Neural progenitor cell (in vitro differentiated cells): ENCODE data around the gene SUMO1. TPM values are rescaled to one million over a fixed set of nuclear protein-coding genes. Genes with fewer than 3 reads are reported as not detected.

Experiments used
- DNase-seq: peaks from one replicate; pipeline ENCODE4 v3.0.0-alpha.2; 2016; ENCODE audit warnings: low spot score
- H2AFZ ChIP-seq: fragments of 200-600 bp; sonication (generic); replicated peaks from 2 replicates; pipeline ENCODE4 v1.6.1; 2016; ENCODE audit warnings: antibody characterized with exemption
- H3F3A ChIP-seq: fragments of 200-600 bp; sonication (generic); 2 replicates; pipeline ENCODE4 v1.6.1; 2016; ENCODE audit warnings: antibody characterized with exemption, low read depth
- H3K27ac ChIP-seq: fragments of 200-600 bp; sonication (generic); 2 replicates; pipeline ENCODE4 v1.5.1; 2016; ENCODE audit warnings: mild to moderate bottlenecking
- H3K27me3 ChIP-seq: fragments of 200-600 bp; sonication (generic); 2 replicates; pipeline ENCODE4 v1.6.1; 2016; ENCODE audit warnings: mild to moderate bottlenecking, moderate library complexity
- H3K36me3 ChIP-seq: fragments of 200-600 bp; sonication (generic); 2 replicates; pipeline ENCODE4 v1.5.1; 2016
- H3K4me1 ChIP-seq: fragments of 200-600 bp; sonication (generic); 2 replicates; pipeline ENCODE4 v1.6.1; 2016; ENCODE audit warnings: mixed run types
- H3K4me2 ChIP-seq: fragments of 200-600 bp; sonication (generic); 2 replicates; pipeline ENCODE4 v1.6.1; 2016
- H3K4me3 ChIP-seq: fragments of 200-600 bp; sonication (generic); 2 replicates; pipeline ENCODE4 v1.5.1; 2016
- H3K79me2 ChIP-seq: fragments of 200-600 bp; sonication (generic); 2 replicates; pipeline ENCODE4 v1.6.1; 2016; ENCODE audit warnings: low read depth
- H3K9ac ChIP-seq: fragments of 200-600 bp; sonication (generic); 2 replicates; pipeline ENCODE4 v1.6.1; 2016
- H3K9me3 ChIP-seq: fragments of 200-600 bp; sonication (generic); 2 replicates; pipeline ENCODE4 v1.5.1; 2016; ENCODE audit warnings: low read depth
- H4K20me1 ChIP-seq: fragments of 200-600 bp; sonication (generic); 2 replicates; pipeline ENCODE4 v1.6.1; 2016; ENCODE audit warnings: low read depth
- H3K27ac Mint-ChIP-seq: 3 replicates; pipeline ENCODE4 v1.8.0; 2021; ENCODE audit warnings: mixed read lengths
- H3K27me3 Mint-ChIP-seq: 2 replicates; pipeline ENCODE4 v1.8.0; 2022; ENCODE audit warnings: low read depth, mild to moderate bottlenecking, inconsistent platforms, moderate library complexity, mixed read lengths; ENCODE audit not compliant: insufficient read depth
- H3K36me3 Mint-ChIP-seq: 3 replicates; pipeline ENCODE4 v1.8.0; 2021; ENCODE audit warnings: mixed read lengths
- H3K4me1 Mint-ChIP-seq: 3 replicates; pipeline ENCODE4 v1.8.0; 2021; ENCODE audit warnings: mixed read lengths
- H3K4me3 Mint-ChIP-seq: 3 replicates; pipeline ENCODE4 v1.8.0; 2021; ENCODE audit warnings: mild to moderate bottlenecking, moderate library complexity, mixed read lengths
- H3K9me3 Mint-ChIP-seq: 3 replicates; pipeline ENCODE4 v1.8.0; 2020; ENCODE audit warnings: mixed read lengths
- CTCF ChIP-seq: fragments of 200-600 bp; sonication (generic); IDR thresholded peaks from 2 replicates; pipeline ENCODE4 v1.5.1; 2017; ENCODE audit warnings: antibody characterized with exemption, mild to moderate bottlenecking
- EZH2 ChIP-seq: fragments of 200-600 bp; sonication (generic); IDR thresholded peaks from 2 replicates; pipeline ENCODE4 v1.6.1; 2017; ENCODE audit warnings: antibody characterized with exemption, mild to moderate bottlenecking, moderate library complexity
- EZH2phosphoT487 ChIP-seq: fragments of 200-600 bp; sonication (generic); IDR thresholded peaks from 2 replicates; pipeline ENCODE4 v1.6.1; 2017; ENCODE audit warnings: antibody characterized with exemption
- total RNA-seq: library from RNA; depleted of rRNA; stranded (reverse); fragments of >200 nt; gene quantifications from 2 replicates; pipeline ENCODE4 v1.2.3, GENCODE V29; 2015; ENCODE audit warnings: low replicate concordance

Gene SUMO1
- total RNA-seq, 1 donor from 2014 or later = 409 TPM

GRCh38 chr2:202187570-202187969 is 50.8 kb downstream of the SUMO1 start:
- no peak overlapping the region for H3K4me2 ChIP-seq
- H3K36me3 ChIP-seq = no peaks in the 10 kb centered on the region
- no peaks in the 10 kb centered on the region for H3K27me3 ChIP-seq
- H4K20me1 ChIP-seq = no peaks in the 10 kb centered on the region
- no peaks in the 10 kb centered on the region for H3K79me2 ChIP-seq
- no peaks in the 10 kb centered on the region for H3K4me1 Mint-ChIP-seq
- H3K27ac ChIP-seq = no peak overlapping the region
- DNase-seq = no peak
- H3K4me1 ChIP-seq = no peaks in the 10 kb centered on the region
- no peak overlapping the region for H2AFZ ChIP-seq
- H3K9ac ChIP-seq = no peak overlapping the region
- H3K9me3 ChIP-seq = no peaks in the 10 kb centered on the region
- no peak overlapping the region for H3K4me3 ChIP-seq
- H3K9me3 Mint-ChIP-seq = peaks cover 4% of the 10 kb centered on the region
- no peak overlapping the region for H3K4me3 Mint-ChIP-seq
- H3K27ac Mint-ChIP-seq = no peak overlapping the region
- TF ChIP-seq EZH2 (no peak), CTCF (no peak), EZH2phosphoT487 (no peak)
- H3F3A ChIP-seq = no peaks in the 10 kb centered on the region
- H3K36me3 Mint-ChIP-seq = no peaks in the 10 kb centered on the region
- H3K27me3 Mint-ChIP-seq = no peaks in the 10 kb centered on the region

- Histone ChIP-seq H3K9me3 (no peaks in the 10 kb centered on the region), H3K27ac (no peak overlapping the region), H4K20me1 (no peaks in the 10 kb centered on the region), H3K79me2 (no peaks in the 10 kb centered on the region), H3K4me1 (no peaks in the 10 kb centered on the region), H3K36me3 (no peaks in the 10 kb centered on the region), H3K27me3 (no peaks in the 10 kb centered on the region), H3K4me2 (no peak overlapping the region), H2AFZ (no peak overlapping the region), H3F3A (no peaks in the 10 kb centered on the region), H3K4me3 (no peak overlapping the region), H3K9ac (no peak overlapping the region)
- no peak for TF ChIP-seq EZH2phosphoT487
- TF ChIP-seq CTCF = no peak
- TF ChIP-seq EZH2 = no peak
- DNase-seq = no peak
- no peaks in the 10 kb centered on the region for H3K4me1 Mint-ChIP-seq
- peaks cover 1% of the 10 kb centered on the region for H3K27me3 Mint-ChIP-seq
- H3K27ac Mint-ChIP-seq = no peak overlapping the region
- H3K9me3 Mint-ChIP-seq = peaks cover 5% of the 10 kb centered on the region
- no peaks in the 10 kb centered on the region for H3K36me3 Mint-ChIP-seq
- no peak overlapping the region for H3K4me3 Mint-ChIP-seq
Measured at GRCh38 chr2:202186641-202187202, 51.7 kb downstream of the SUMO1 start.

- Histone ChIP-seq H3F3A (no peaks in the 10 kb centered on the region), H3K36me3 (no peaks in the 10 kb centered on the region), H3K9ac (no peak overlapping the region), H3K9me3 (no peaks in the 10 kb centered on the region), H3K79me2 (no peaks in the 10 kb centered on the region), H3K27ac (no peak overlapping the region), H2AFZ (no peak overlapping the region), H3K4me3 (no peak overlapping the region), H3K4me2 (no peak overlapping the region), H4K20me1 (no peaks in the 10 kb centered on the region), H3K27me3 (no peaks in the 10 kb centered on the region), H3K4me1 (no peaks in the 10 kb centered on the region)
- Mint-ChIP-seq H3K4me1 (no peaks in the 10 kb centered on the region), H3K4me3 (no peak overlapping the region), H3K27ac (no peak overlapping the region), H3K36me3 (no peaks in the 10 kb centered on the region), H3K27me3 (peaks cover 2% of the 10 kb centered on the region), H3K9me3 (peaks cover 6% of the 10 kb centered on the region)
- TF ChIP-seq CTCF (no peak), EZH2phosphoT487 (no peak), EZH2 (no peak)
- DNase-seq = no peak
Measured at GRCh38 chr2:202185156-202185555, 53.2 kb downstream of the SUMO1 start.
